Gastroesophageal sphincter (tissue), 4 donors: ENCODE data around the gene PTPN13. TPM values are rescaled to one million over a fixed set of nuclear protein-coding genes. Genes with fewer than 3 reads are reported as not detected.
"Not testable (repeated sequence)": the region's sequence is repeated elsewhere in the genome, so short reads cannot be mapped to it uniquely, and the experiment has no call there.

Experiments
- ATAC-seq: fragments of 150-250 bp; one replicate; pipeline ENCODE4 v1.9.1; 2016; ENCODE audit warnings: mild to moderate bottlenecking, moderate library complexity
- H3K27ac ChIP-seq, 4 donors: fragments of 200-600 bp; sonication (generic) in 3 of 4; 1 replicate in 3 of 4; 2 replicates in 1 of 4; pipeline ENCODE4 v1.5.1; 2016 to 2019
- H3K27me3 ChIP-seq: fragments of 200-600 bp; sonication (generic); one replicate; pipeline ENCODE4 v1.5.1; 2019
- H3K36me3 ChIP-seq, 2 donors: fragments of 200-600 bp; sonication (generic); one replicate each; pipeline ENCODE4 v1.5.1; 2019; ENCODE audit warnings: control low read depth in 1 of 2
- H3K4me1 ChIP-seq, 3 donors: fragments of 200-600 bp; sonication (generic); 1 replicate in 2 of 3; 2 replicates in 1 of 3; pipeline ENCODE4 v1.5.1; 2016 to 2019; ENCODE audit warnings: control low read depth in 2 of 3
- H3K4me3 ChIP-seq, 2 donors: fragments of 200-600 bp; sonication (generic); one replicate each; pipeline ENCODE4 v1.5.1; 2019; ENCODE audit warnings: mild to moderate bottlenecking in 1 of 2, moderate library complexity in 1 of 2
- H3K9me3 ChIP-seq, 3 donors: fragments of 200-600 bp; sonication (generic); one replicate each; pipeline ENCODE4 v1.5.1; 2017 to 2019; ENCODE audit warnings: control low read depth in 2 of 3
- CTCF ChIP-seq, 4 experiments: fragments of 200-600 bp in 2 of 4; fragments of 450-650 bp in 2 of 4; sonication (generic) in 1 of 4; IDR thresholded peaks; one replicate each; pipeline ENCODE4 v1.5.1; 2017 to 2019; ENCODE audit warnings: antibody characterized with exemption in 4 of 4, mild to moderate bottlenecking in 2 of 4, moderate library complexity in 2 of 4
- EP300 ChIP-seq: sonication (generic); formaldehyde crosslinking; IDR thresholded peaks from one replicate; pipeline ENCODE4 v1.6.1; 2017; ENCODE audit warnings: antibody characterized with exemption, mild to moderate bottlenecking
- POLR2A ChIP-seq, 2 donors: fragments of 450-650 bp; IDR thresholded peaks; one replicate each; pipeline ENCODE4 v1.6.1; 2017; ENCODE audit warnings: antibody characterized with exemption in 2 of 2, mild to moderate bottlenecking in 2 of 2, moderate library complexity in 1 of 2
- POLR2AphosphoS5 ChIP-seq: sonication (generic); formaldehyde crosslinking; IDR thresholded peaks from one replicate; pipeline ENCODE4 v1.6.1; 2017; ENCODE audit warnings: antibody characterized with exemption
- WGBS, 2 donors: methylation state at CpG; one replicate each; pipeline ENCODE4 v1.1.5; 2018; ENCODE audit warnings: low coverage in 1 of 2; 5-methylcytosine and 5-hydroxymethylcytosine counted together
- total RNA-seq, 4 donors: library from RNA; depleted of rRNA; stranded (reverse); fragments of >200 nt; gene quantifications; one replicate each; pipeline ENCODE4 v1.1.0, GENCODE V29; 2016

Gene PTPN13
- total RNA-seq, 4 donors from 2014 or later: 12.8 to 22.7 (median 20.7) TPM

GRCh38 chr4:86717651-86718050, 123.5 kb downstream of the PTPN13 start:
- peaks cover 0 to 10% of the 10 kb centered on the region in 2 donors for H3K36me3 ChIP-seq
- H3K4me1 ChIP-seq: no peaks in the 10 kb centered on the region
- no peaks in the 10 kb centered on the region for H3K9me3 ChIP-seq
- no peaks in the 10 kb centered on the region for H3K27me3 ChIP-seq
- no peak for TF ChIP-seq POLR2A (IDR thresholded peaks at IDR 0.05)
- no peak for TF ChIP-seq EP300
- TF ChIP-seq POLR2AphosphoS5: no peak
- TF ChIP-seq CTCF (IDR thresholded peaks at IDR 0.05): no peak
- H3K27ac ChIP-seq: no peak overlapping the region
- no peak for ATAC-seq
- H3K4me3 ChIP-seq: no peak overlapping the region

GRCh38 chr4:86718152-86718551, 124.0 kb downstream of the PTPN13 start:
- no peak overlapping the region for H3K27ac ChIP-seq
- peaks cover 0 to 14% of the 10 kb centered on the region in 2 donors for H3K36me3 ChIP-seq
- 92 to 96% methylated on average over 3 of the region's 3 CpGs for WGBS, 2 donors
- no peaks in the 10 kb centered on the region for H3K27me3 ChIP-seq
- no peaks in the 10 kb centered on the region for H3K9me3 ChIP-seq
- TF ChIP-seq POLR2A (IDR thresholded peaks at IDR 0.05) (no peak), CTCF (IDR thresholded peaks at IDR 0.05) (no peak), POLR2AphosphoS5 (no peak), EP300 (no peak)
- no peaks in the 10 kb centered on the region for H3K4me1 ChIP-seq
- no peak for ATAC-seq
- H3K4me3 ChIP-seq: no peak overlapping the region

GRCh38 chr4:86719149-86719548, 125.0 kb downstream of the PTPN13 start:
- peaks cover 0 to 17% of the 10 kb centered on the region in 2 donors for H3K36me3 ChIP-seq
- H3K27ac ChIP-seq, H3K4me3 ChIP-seq, H3K9me3 ChIP-seq, ATAC-seq, H3K27me3 ChIP-seq, H3K4me1 ChIP-seq: not testable (repeated sequence)
- WGBS, 2 donors: 77 to 79% methylated on average over 3 of the region's 3 CpGs

GRCh38 chr4:86720508-86721068, 126.5 kb downstream of the PTPN13 start:
- H3K27me3 ChIP-seq: no peaks in the 10 kb centered on the region
- H3K36me3 ChIP-seq: peaks cover 0 to 25% of the 10 kb centered on the region in 2 donors
- H3K4me1 ChIP-seq: no peaks in the 10 kb centered on the region
- H3K4me3 ChIP-seq: no peak overlapping the region
- 57 to 64% methylated on average over 3 of the region's 3 CpGs for WGBS, 2 donors
- H3K9me3 ChIP-seq: no peaks in the 10 kb centered on the region
- TF ChIP-seq POLR2AphosphoS5 (no peak), POLR2A (IDR thresholded peaks at IDR 0.05) (no peak), EP300 (no peak), CTCF (IDR thresholded peaks at IDR 0.05) (no peak)
- no peak for ATAC-seq
- H3K27ac ChIP-seq: no peak overlapping the region

GRCh38 chr4:86721412-86721811, 127.3 kb downstream of the PTPN13 start:
- Histone ChIP-seq H3K36me3 (peaks cover 0 to 25% of the 10 kb centered on the region in 2 donors), H3K27me3 (no peaks in the 10 kb centered on the region), H3K4me3 (no peak overlapping the region), H3K27ac (no peak overlapping the region), H3K9me3 (no peaks in the 10 kb centered on the region), H3K4me1 (no peaks in the 10 kb centered on the region)
- TF ChIP-seq POLR2A (IDR thresholded peaks at IDR 0.05) (no peak), CTCF (IDR thresholded peaks at IDR 0.05) (no peak), EP300 (no peak), POLR2AphosphoS5 (no peak)
- WGBS, 2 donors: 60 to 76% methylated on average over 1 to 2 of the region's 2 CpGs
- ATAC-seq: no peak
